SU-DHL-6 (cell line): ENCODE measurements around the gene LRRC47.
A peak's percentile ranks its signal among the peaks of the same experiment; 100 is the strongest.

Source experiments
- H2AFZ ChIP-seq: fragments of 200-600 bp; sonication (generic); 2 replicates; pipeline ENCODE4 v1.6.1; 2014; ENCODE audit warnings: low read depth, mild to moderate bottlenecking, moderate library complexity, mixed read lengths, antibody characterized with exemption, low read length; ENCODE audit not compliant: severe bottlenecking
- H3F3A ChIP-seq: fragments of 200-600 bp; shearing (Covaris generic); 2 replicates; pipeline ENCODE4 v1.6.0; 2016; ENCODE audit warnings: antibody characterized with exemption, mild to moderate bottlenecking; ENCODE audit not compliant: insufficient read depth
- H3K27ac ChIP-seq: fragments of 200-600 bp; sonication (generic); 2 replicates; pipeline ENCODE4 v1.5.1; 2016; ENCODE audit warnings: low read depth, mild to moderate bottlenecking, low read length, moderate library complexity, mixed read lengths
- H3K27me3 ChIP-seq: fragments of 200-600 bp; sonication (generic), shearing (Covaris generic); 2 replicates; pipeline ENCODE4 v1.6.0; 2014; ENCODE audit warnings: mild to moderate bottlenecking, low read length
- H3K36me3 ChIP-seq: fragments of 200-600 bp; sonication (generic); 2 replicates; pipeline ENCODE4 v1.6.1; 2014; ENCODE audit warnings: mild to moderate bottlenecking, low read length, mixed read lengths
- H3K4me2 ChIP-seq: fragments of 300-600, 200-600 bp; shearing (Covaris generic), sonication (generic); 2 replicates; pipeline ENCODE4 v1.6.0; 2014; ENCODE audit warnings: low read length, low read depth, mild to moderate bottlenecking; ENCODE audit not compliant: poor library complexity, severe bottlenecking
- H3K4me3 ChIP-seq: fragments of 200-600 bp; sonication (generic); 2 replicates; pipeline ENCODE4 v1.5.1; 2014; ENCODE audit warnings: antibody characterized with exemption, low read length, mild to moderate bottlenecking, mixed read lengths; ENCODE audit not compliant: insufficient read depth, poor library complexity, severe bottlenecking
- H3K79me2 ChIP-seq: fragments of 200-600 bp; sonication (generic); 2 replicates; pipeline ENCODE4 v1.6.1; 2014; ENCODE audit warnings: mild to moderate bottlenecking, low read length, moderate library complexity; ENCODE audit not compliant: insufficient read depth
- H3K9ac ChIP-seq: fragments of 200-600 bp; sonication (generic); 2 replicates; pipeline ENCODE4 v1.7.0; 2014; ENCODE audit warnings: mild to moderate bottlenecking, low read length
- H3K9me2 ChIP-seq: fragments of 200-600 bp; sonication (generic); replicated peaks from 2 replicates; pipeline ENCODE4 v1.6.1; 2014; ENCODE audit warnings: low read length; ENCODE audit not compliant: insufficient read depth
- H3K9me3 ChIP-seq: fragments of 200-600 bp; sonication (generic); 2 replicates; pipeline ENCODE4 v1.6.1; 2014; ENCODE audit warnings: low read length, mixed read lengths; ENCODE audit not compliant: insufficient read depth
- H4K20me1 ChIP-seq: fragments of 200-600 bp; sonication (generic); 2 replicates; pipeline ENCODE4 v1.6.1; 2014; ENCODE audit warnings: low read depth, mild to moderate bottlenecking, antibody characterized with exemption, low read length, moderate library complexity, mixed read lengths
- CTCF ChIP-seq: fragments of 200-600 bp; sonication (generic); IDR thresholded peaks from one replicate; pipeline ENCODE4 v1.5.1; 2017; ENCODE audit warnings: antibody characterized with exemption, mild to moderate bottlenecking, low read length, moderate library complexity; ENCODE audit not compliant: insufficient read depth, poor library complexity, severe bottlenecking
- EZH2phosphoT487 ChIP-seq: fragments of 200-600 bp; sonication (generic), shearing (Covaris generic); conservative IDR thresholded peaks from 2 replicates; pipeline ENCODE4 v1.6.1; 2018; ENCODE audit warnings: mild to moderate bottlenecking, antibody characterized with exemption, low read length, moderate library complexity, mixed read lengths

Gene LRRC47

GRCh38 chr1:3799976-3800685, 3.8 kb upstream of the LRRC47 start:
- no peaks in the 10 kb centered on the region for H3F3A ChIP-seq
- no peak for TF ChIP-seq CTCF
- TF ChIP-seq EZH2phosphoT487: no peak
- no peak overlapping the region for H2AFZ ChIP-seq

GRCh38 chr1:3795453-3796214, 664 bp downstream of the LRRC47 start:
- Histone ChIP-seq H3K79me2 (peaks cover 15% of the 10 kb centered on the region; the same call in 1 of the 2 replicates), H4K20me1 (no peaks in the 10 kb centered on the region), H3K27ac (no peak overlapping the region)

More at GRCh38 chr1:3799976-3800685, 3.8 kb upstream of the LRRC47 start:
- H3K9me2 ChIP-seq: no peaks in the 10 kb centered on the region
- no peak overlapping the region for H3K4me3 ChIP-seq
- H4K20me1 ChIP-seq: no peaks in the 10 kb centered on the region
- H3K27ac ChIP-seq: no peak overlapping the region
- peaks cover 6% of the 10 kb centered on the region; the same call in 1 of the 2 replicates for H3K79me2 ChIP-seq
- no peaks in the 10 kb centered on the region for H3K36me3 ChIP-seq
- H3K27me3 ChIP-seq: no peaks in the 10 kb centered on the region
- no peak overlapping the region for H3K9ac ChIP-seq
- H3K9me3 ChIP-seq: no peaks in the 10 kb centered on the region
- H3K4me2 ChIP-seq: no peak overlapping the region

GRCh38 chr1:3790952-3791351, 5.3 kb downstream of the LRRC47 start:
- H3K27ac ChIP-seq: no peak overlapping the region
- H3K9me3 ChIP-seq: no peaks in the 10 kb centered on the region
- H4K20me1 ChIP-seq: no peaks in the 10 kb centered on the region
- H3K36me3 ChIP-seq: no peaks in the 10 kb centered on the region
- H3K4me3 ChIP-seq: no peak overlapping the region
- H3K79me2 ChIP-seq: peaks cover 15% of the 10 kb centered on the region; the same call in 1 of the 2 replicates
- no peak for TF ChIP-seq EZH2phosphoT487
- no peak for TF ChIP-seq CTCF
- H3K4me2 ChIP-seq: no peak overlapping the region
- no peak overlapping the region for H3K9ac ChIP-seq
- H3K9me2 ChIP-seq: no peaks in the 10 kb centered on the region
- H2AFZ ChIP-seq: no peak overlapping the region
- H3K27me3 ChIP-seq: no peaks in the 10 kb centered on the region
- no peaks in the 10 kb centered on the region for H3F3A ChIP-seq

More at GRCh38 chr1:3795453-3796214, 664 bp downstream of the LRRC47 start:
- H3K4me3 ChIP-seq: peak overlapping the region; percentile 76
- no peak for TF ChIP-seq CTCF
- no peak for TF ChIP-seq EZH2phosphoT487
- no peaks in the 10 kb centered on the region for H3K36me3 ChIP-seq
- H3K9me3 ChIP-seq: no peaks in the 10 kb centered on the region
- H3K9me2 ChIP-seq: no peaks in the 10 kb centered on the region
- H3K4me2 ChIP-seq: peak overlapping the region; percentile 58
- no peaks in the 10 kb centered on the region for H3F3A ChIP-seq
- H3K27me3 ChIP-seq: no peaks in the 10 kb centered on the region
- peak overlapping the region; percentile 62 for H3K9ac ChIP-seq
- H2AFZ ChIP-seq: no peak overlapping the region
